Activated CD4-positive, CD25-positive, alpha-beta regulatory T cell treated with anti-CD3 and anti-CD28 coated beads, Interleukin-2, amount 50 U/mL, for 16 hours (primary cell): ENCODE results near the gene ADGRD1.

Source experiments
- DNase-seq: peaks from one replicate; pipeline ENCODE4 v3.0.0-alpha.2; 2020; ENCODE audit warnings: low read depth, low spot score

The ADGRD1 gene

GRCh38 chr12:131007031-131007739 is 53.5 kb downstream of the ADGRD1 start:
- no peak for DNase-seq

DNA sequence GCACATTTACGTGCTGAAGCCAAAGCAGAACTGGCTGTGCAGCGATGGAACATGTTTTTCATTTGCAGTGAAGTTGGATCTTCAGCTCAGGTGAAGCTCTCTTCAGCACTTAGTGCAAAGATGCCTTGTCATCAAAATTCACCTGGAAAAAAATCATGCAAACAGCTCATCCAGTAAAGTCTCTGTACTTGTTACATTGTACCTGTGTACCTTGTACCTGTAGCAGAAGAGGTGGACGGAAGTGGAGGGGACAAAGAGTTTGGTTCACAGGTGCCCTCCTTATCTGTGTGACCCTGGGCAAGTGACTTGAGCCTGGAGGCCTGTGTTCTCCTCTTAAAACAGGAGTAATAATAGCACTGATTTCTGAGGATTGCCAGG is 54.0 kb downstream of the ADGRD1 start:
- no peak for DNase-seq

- no peak for DNase-seq
These were observed 54.6 kb downstream of the ADGRD1 start for GRCh38 chr12:131008131-131008912.

GRCh38 chr12:131008913-131009270 is 55.2 kb downstream of the ADGRD1 start:
- no peak for DNase-seq

GRCh38 chr12:131009595-131010395 is 56.1 kb downstream of the ADGRD1 start:
- DNase-seq, result no peak

GRCh38 chr12:131010396-131011131 is 56.9 kb downstream of the ADGRD1 start:
- no peak for DNase-seq

DNA sequence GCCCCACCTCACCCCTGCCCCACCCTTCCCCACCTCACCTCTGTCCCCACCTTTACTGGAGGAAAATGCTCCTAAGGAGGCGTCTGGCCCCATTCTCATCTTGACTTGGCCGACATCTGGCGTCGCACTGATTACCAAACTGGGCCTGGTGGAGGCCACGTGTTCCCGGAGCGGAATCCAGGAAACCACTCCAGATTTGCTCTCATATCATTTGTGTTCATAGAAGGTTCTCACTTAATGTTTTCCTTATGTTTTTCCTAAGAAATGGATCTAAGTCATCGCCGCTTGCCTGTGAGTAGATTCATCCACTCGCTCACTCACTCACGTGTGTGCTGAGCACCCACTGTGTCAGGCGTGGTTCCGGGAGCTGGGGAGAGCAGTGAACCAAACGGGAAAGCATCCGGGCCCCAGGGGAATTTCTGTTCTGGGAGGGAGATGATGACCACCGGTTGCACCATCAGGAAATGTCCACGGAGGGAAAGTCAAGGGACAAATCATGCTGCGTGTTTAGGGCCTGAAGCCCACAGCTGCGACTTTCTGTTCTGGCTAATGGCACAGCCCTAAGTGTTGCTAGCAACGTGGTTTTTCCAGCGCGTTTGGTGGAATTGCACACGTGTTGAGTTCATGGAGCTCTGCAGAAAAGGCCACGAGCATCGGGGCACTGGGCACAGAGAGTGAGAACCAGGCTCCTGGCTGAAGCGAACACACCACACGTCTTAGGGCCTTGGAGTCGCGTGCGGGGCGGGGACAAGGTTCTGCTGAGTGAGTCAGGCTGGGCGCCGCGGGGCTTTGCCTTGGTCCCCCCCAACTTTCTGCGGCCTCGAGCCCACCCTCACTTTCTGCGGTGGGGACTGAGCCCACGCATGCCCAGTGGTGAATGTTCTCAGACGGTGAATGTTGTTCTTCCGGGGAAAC is 57.7 kb downstream of the ADGRD1 start:
- DNase-seq, result no peak

- no peak for DNase-seq
These were observed 58.8 kb downstream of the ADGRD1 start for GRCh38 chr12:131012279-131013069.

GRCh38 chr12:131013118-131013517 is 59.4 kb downstream of the ADGRD1 start:
- DNase-seq, result no peak

- DNase-seq, result no peak
These were observed 60.6 kb downstream of the ADGRD1 start for GRCh38 chr12:131014343-131014742.

DNA sequence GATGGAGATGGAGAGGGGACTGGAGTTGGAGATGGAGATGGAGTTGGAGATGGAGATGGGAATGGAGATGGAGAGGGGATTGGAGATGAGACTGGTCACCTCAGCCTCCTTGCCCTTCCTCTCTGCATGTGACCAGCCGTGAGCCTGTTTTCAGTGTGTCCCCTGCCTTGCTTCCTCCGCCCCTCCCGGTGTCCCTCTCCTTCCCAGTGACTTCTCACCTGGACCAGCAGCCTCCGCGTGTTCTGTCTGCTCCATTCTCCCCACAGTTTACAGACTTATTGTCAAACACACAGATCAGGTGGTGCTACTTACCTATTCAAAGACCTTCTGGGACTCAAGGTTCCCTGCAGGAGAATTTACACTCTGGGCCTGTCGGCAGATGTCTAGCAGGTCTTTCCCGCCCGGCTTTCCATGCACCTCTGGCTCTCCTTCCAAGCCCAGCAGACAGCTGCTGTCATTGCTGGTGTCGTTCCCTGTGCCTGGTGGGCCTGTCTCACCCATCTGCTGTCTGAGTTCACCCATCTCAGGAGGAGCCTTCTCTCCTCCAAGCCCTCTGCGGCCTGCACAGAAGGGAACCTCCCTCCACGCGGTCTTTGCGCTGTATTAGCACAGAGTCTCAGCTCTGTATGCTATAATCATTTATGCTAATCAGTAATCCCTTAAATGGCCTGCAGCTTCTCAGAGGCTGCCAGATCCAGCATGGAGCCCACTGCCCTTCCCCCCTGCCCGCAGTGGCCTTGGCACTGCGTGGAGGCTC is 62.1 kb downstream of the ADGRD1 start:
- DNase-seq, result no peak

GRCh38 chr12:131017477-131017991 is 63.8 kb downstream of the ADGRD1 start:
- DNase-seq, result no peak

GRCh38 chr12:131018019-131018620 is 64.4 kb downstream of the ADGRD1 start:
- no peak for DNase-seq

DNA sequence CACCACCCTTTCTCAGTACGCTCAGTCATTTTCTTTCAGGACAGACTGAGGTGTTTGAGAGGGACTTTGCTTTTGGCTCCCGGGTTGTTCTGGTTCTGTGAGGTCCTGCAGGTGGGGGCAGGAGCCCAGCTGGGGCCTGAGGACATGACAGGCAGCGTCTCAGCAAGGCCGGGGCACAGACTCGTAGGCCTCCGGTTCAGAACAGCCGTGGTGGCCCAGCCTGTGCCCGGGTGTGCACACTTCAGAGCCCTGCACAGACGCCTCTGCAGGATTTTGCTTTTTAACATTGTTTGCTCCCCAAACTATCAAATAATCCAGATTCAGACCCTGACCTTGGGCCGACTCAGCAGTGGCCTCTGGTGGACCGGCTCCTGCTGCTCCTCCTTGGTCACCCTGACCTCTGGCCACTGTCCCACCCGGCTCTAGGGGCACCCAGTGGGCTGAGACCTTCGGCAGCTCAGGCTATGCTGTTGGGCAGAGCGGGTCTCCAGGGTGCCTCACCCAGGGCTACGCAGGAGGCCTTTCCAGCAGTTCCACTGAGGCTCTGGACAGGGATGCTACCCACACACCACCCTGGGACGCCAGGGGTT is 65.2 kb downstream of the ADGRD1 start:
- no peak for DNase-seq

DNA sequence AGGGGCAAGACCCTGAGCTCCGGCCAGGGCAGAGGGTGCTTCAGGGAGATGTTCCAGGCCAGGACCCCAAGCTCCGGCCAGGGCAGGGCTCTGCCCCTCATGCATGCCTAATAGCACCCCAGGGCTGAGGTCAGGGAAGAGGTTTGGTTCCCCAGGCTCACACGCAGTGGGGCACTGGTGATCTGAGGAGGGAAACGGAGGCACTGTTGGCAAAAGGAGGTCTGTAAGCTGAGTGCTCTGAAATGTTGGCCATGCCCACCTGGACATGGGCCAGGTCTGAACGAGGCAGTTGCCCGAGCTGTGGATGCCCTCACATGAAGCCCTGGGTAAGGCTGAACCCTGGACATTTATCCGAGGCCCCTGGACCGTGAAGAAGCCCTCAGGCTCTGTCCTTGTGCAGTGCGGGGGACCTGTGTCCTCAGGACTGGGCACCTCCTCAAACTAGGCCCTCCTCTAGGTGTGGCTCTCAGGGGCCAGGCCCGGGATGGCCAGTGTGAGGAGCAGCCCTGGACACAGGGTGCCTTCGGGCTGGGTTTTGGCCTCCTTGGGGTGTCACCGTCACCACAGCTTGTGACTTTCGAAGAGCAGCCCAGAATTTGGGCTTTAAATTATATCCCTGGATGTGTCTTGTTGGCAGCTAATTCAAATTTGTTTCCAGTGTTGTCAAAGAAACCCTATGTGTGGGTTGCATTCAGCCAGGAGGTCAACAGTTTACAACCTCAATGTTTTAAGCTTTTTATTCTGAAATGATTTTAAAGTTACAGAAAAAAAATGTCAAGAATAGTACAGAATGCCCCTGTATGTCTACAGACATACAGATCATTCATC is 66.8 kb downstream of the ADGRD1 start:
- no peak for DNase-seq

DNA sequence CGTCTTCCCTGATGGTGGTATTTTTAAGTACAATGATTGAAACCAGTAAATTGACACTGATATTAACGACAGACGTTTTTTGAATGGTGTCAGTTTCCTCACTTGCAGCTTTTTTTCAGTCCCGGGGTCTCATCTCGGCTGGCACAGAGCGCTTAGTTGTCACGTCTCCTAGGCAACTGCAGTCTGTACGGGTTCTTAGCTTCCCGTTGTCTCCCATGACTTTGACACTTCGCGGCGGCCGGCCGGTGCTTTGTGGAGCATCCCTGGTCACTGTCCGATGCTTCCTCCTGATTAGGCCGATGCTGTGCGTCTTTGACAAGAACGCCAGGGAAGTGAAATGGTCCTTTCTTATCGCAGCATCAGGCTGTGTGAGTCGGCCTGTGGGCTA is 67.4 kb downstream of the ADGRD1 start:
- DNase-seq, result no peak

DNA sequence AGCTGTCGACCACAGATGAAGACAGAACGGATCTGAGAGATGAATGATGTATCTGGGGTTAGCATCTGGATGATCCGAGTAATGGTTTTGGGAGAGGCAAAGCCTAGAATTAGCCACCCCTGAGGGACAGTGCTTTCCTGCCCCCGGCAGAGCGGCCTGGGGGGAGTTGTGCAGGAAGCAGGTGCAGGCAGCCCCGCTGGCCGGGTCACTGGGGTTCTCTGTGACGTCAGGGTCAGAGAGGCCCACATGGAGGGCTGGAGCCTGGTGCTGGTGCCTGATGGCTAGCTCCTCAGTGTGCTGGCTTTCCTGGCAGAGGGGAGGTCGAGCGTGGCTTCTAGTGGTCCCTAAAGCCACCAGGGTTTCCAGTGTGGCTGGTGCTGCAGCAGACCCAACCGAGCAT is 70.3 kb downstream of the ADGRD1 start:
- DNase-seq, result no peak
